ENCODE data around the gene ADGRE2.

DNA sequence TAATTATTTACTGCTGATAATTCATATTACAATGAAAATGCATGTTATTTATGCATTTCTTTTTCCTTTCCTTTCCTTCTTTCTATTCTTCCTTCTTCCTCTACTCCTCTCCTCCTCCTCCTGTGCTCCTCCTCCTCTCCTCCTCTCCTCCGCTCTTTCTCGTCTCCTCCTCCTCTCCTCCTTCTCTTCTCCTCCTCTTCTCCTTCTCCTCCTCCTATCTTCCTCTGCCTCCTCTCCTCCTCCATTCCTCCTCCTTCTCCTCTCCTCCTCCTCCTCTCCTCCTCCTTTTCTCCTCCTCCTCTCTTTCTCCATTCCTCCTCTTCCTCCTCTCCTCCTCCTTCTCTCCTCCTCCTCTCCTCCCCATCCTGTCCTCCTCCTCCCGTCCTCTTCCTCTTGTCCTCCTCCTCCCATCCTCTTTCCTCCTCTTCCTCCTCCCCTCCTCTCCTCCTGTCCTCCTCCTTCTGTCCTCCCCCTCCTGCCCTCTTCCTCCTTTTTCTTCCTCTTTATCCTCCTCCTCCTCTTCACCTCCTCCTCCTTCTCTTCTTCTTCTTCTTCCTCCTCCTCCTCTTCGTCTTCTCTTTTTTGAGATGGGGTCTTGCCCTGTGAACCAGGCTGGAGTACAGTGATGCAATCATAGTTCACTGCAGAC, 14.7 kb downstream of the ADGRE2 start:
- TF ChIP-seq, protein P1, sequence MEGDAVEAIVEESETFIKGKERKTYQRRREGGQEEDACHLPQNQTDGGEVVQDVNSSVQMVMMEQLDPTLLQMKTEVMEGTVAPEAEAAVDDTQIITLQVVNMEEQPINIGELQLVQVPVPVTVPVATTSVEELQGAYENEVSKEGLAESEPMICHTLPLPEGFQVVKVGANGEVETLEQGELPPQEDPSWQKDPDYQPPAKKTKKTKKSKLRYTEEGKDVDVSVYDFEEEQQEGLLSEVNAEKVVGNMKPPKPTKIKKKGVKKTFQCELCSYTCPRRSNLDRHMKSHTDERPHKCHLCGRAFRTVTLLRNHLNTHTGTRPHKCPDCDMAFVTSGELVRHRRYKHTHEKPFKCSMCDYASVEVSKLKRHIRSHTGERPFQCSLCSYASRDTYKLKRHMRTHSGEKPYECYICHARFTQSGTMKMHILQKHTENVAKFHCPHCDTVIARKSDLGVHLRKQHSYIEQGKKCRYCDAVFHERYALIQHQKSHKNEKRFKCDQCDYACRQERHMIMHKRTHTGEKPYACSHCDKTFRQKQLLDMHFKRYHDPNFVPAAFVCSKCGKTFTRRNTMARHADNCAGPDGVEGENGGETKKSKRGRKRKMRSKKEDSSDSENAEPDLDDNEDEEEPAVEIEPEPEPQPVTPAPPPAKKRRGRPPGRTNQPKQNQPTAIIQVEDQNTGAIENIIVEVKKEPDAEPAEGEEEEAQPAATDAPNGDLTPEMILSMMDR (IDR thresholded peaks at IDR 0.05), result no peak
- TF ChIP-seq, protein P2, sequence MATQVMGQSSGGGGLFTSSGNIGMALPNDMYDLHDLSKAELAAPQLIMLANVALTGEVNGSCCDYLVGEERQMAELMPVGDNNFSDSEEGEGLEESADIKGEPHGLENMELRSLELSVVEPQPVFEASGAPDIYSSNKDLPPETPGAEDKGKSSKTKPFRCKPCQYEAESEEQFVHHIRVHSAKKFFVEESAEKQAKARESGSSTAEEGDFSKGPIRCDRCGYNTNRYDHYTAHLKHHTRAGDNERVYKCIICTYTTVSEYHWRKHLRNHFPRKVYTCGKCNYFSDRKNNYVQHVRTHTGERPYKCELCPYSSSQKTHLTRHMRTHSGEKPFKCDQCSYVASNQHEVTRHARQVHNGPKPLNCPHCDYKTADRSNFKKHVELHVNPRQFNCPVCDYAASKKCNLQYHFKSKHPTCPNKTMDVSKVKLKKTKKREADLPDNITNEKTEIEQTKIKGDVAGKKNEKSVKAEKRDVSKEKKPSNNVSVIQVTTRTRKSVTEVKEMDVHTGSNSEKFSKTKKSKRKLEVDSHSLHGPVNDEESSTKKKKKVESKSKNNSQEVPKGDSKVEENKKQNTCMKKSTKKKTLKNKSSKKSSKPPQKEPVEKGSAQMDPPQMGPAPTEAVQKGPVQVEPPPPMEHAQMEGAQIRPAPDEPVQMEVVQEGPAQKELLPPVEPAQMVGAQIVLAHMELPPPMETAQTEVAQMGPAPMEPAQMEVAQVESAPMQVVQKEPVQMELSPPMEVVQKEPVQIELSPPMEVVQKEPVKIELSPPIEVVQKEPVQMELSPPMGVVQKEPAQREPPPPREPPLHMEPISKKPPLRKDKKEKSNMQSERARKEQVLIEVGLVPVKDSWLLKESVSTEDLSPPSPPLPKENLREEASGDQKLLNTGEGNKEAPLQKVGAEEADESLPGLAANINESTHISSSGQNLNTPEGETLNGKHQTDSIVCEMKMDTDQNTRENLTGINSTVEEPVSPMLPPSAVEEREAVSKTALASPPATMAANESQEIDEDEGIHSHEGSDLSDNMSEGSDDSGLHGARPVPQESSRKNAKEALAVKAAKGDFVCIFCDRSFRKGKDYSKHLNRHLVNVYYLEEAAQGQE (IDR thresholded peaks at IDR 0.05; ENCODE audit: insufficient read depth in 1 of 2, low read depth in 2 of 2, low read length in 1 of 2), result no peak
- TF ChIP-seq POLR2AphosphoS5 (IDR thresholded peaks at IDR 0.05; ENCODE audit: low read depth, low read length) (no peak), TCF7L2 (IDR thresholded peaks at IDR 0.05; ENCODE audit: low read depth, low read length) (no peak)

All from Panc1 (cell line).